GM12873 (cell line): ENCODE results near the gene KIR2DL1.
"Not testable (repeated sequence)": the region's sequence is repeated elsewhere in the genome, so short reads cannot be mapped to it uniquely, and the experiment has no call there.

Source experiments
- CTCF ChIP-seq: IDR thresholded peaks from 2 replicates; pipeline ENCODE4 v1.5.1; 2012; ENCODE audit warnings: low read depth, mild to moderate bottlenecking, moderate library complexity, low read length, control low read depth; ENCODE audit not compliant: insufficient read depth; ENCODE audit errors: missing control alignments

KIR2DL1 gene

GRCh38 chr19:54817670-54818536 is 48.3 kb downstream of the KIR2DL1 start:
- no peak for TF ChIP-seq CTCF

GRCh38 chr19:54832496-54832895 is 62.9 kb downstream of the KIR2DL1 start, which contains the start of gene KIR2DS4:
Gene KIR2DS4, plus strand, starts transcription at chr19:54832676.
- TF ChIP-seq CTCF = not testable (repeated sequence)
